ENCODE data around the gene CTRL.

DNA sequence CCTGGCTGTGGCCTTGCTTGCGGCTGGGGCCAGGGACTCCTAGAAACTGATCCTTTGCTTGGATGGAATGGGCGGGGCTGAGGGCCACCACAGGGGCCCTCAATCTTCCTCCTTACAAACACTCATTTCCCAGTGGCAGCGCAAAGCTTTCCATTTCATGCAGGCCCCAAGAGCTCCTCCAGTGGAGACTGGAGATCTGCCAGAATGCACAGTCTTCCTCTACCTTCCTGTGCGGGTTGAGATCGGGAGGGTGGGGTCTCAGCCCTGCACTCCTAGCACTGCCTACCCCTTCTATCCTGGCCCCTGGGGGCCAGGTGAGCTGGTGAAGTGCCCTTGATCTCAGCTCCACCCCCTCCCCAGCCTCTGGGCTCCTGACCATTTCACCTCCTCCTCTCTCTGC, 45.3 kb downstream of the CTRL start:
- TF ChIP-seq, protein P1, sequence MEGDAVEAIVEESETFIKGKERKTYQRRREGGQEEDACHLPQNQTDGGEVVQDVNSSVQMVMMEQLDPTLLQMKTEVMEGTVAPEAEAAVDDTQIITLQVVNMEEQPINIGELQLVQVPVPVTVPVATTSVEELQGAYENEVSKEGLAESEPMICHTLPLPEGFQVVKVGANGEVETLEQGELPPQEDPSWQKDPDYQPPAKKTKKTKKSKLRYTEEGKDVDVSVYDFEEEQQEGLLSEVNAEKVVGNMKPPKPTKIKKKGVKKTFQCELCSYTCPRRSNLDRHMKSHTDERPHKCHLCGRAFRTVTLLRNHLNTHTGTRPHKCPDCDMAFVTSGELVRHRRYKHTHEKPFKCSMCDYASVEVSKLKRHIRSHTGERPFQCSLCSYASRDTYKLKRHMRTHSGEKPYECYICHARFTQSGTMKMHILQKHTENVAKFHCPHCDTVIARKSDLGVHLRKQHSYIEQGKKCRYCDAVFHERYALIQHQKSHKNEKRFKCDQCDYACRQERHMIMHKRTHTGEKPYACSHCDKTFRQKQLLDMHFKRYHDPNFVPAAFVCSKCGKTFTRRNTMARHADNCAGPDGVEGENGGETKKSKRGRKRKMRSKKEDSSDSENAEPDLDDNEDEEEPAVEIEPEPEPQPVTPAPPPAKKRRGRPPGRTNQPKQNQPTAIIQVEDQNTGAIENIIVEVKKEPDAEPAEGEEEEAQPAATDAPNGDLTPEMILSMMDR (IDR thresholded peaks at IDR 0.05) = no peak
- TF ChIP-seq POLR2A (IDR thresholded peaks at IDR 0.05) (no peak), EP300 (IDR thresholded peaks at IDR 0.05) (no peak)
